PFSK-1 (cell line): ENCODE results near the gene NDUFA9.

Experiments
- FOXP2 ChIP-seq: optimal IDR thresholded peaks from 2 replicates; pipeline ENCODE3; 2011; ENCODE audit warnings: borderline replicate concordance, control low read depth, inconsistent platforms; ENCODE audit not compliant: insufficient read depth; ENCODE audit errors: extremely low read length, extremely low read depth
- POLR2AphosphoS5 ChIP-seq: IDR thresholded peaks from 2 replicates; pipeline ENCODE4 v1.6.1; 2012; ENCODE audit warnings: low read depth, mild to moderate bottlenecking, control low read depth, low read length, moderate library complexity
- SIN3A ChIP-seq: IDR thresholded peaks from 2 replicates; pipeline ENCODE4 v1.6.1; 2012; ENCODE audit warnings: mild to moderate bottlenecking, low read length, moderate library complexity, borderline replicate concordance; ENCODE audit not compliant: insufficient read depth
- TAF1 ChIP-seq: IDR thresholded peaks from 2 replicates; pipeline ENCODE4 v1.6.1; 2012; ENCODE audit warnings: low read length, control low read depth, borderline replicate concordance; ENCODE audit not compliant: insufficient read depth
- TF ChIP-seq, protein P1 (sequence below), 2 experiments: IDR thresholded peaks; 2 replicates each; pipeline versions ENCODE4 v1.6.1 to v1.8.0; 2011 to 2012; ENCODE audit warnings: low read depth in 2 of 2, low read length in 2 of 2, control low read depth in 1 of 2, inconsistent platforms in 1 of 2, mild to moderate bottlenecking in 1 of 2, moderate library complexity in 1 of 2; ENCODE audit not compliant: insufficient read depth in 1 of 2

NDUFA9 gene

DNA sequence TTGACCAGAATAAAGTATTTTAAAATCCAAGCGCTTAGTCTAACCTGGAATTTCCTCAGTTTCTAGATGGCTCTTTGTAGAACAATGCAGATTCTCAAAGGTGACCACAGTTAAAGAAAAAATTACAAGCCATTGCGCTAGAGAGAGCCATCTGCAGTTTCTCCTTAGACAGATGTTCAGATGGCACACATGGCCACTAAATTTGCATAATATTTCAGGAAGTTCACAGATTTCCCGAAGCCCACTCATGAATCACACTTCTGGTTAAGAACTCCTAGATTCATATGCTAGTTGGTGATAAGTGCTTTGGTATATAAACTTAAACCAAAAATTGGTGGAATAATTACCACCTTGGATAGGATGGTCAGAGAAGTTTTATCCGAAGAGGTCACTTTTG, 812 bp upstream of the NDUFA9 start:
- no peak for TF ChIP-seq POLR2AphosphoS5
- no peak for TF ChIP-seq FOXP2
- TF ChIP-seq TAF1, result no peak
- TF ChIP-seq, protein P1, sequence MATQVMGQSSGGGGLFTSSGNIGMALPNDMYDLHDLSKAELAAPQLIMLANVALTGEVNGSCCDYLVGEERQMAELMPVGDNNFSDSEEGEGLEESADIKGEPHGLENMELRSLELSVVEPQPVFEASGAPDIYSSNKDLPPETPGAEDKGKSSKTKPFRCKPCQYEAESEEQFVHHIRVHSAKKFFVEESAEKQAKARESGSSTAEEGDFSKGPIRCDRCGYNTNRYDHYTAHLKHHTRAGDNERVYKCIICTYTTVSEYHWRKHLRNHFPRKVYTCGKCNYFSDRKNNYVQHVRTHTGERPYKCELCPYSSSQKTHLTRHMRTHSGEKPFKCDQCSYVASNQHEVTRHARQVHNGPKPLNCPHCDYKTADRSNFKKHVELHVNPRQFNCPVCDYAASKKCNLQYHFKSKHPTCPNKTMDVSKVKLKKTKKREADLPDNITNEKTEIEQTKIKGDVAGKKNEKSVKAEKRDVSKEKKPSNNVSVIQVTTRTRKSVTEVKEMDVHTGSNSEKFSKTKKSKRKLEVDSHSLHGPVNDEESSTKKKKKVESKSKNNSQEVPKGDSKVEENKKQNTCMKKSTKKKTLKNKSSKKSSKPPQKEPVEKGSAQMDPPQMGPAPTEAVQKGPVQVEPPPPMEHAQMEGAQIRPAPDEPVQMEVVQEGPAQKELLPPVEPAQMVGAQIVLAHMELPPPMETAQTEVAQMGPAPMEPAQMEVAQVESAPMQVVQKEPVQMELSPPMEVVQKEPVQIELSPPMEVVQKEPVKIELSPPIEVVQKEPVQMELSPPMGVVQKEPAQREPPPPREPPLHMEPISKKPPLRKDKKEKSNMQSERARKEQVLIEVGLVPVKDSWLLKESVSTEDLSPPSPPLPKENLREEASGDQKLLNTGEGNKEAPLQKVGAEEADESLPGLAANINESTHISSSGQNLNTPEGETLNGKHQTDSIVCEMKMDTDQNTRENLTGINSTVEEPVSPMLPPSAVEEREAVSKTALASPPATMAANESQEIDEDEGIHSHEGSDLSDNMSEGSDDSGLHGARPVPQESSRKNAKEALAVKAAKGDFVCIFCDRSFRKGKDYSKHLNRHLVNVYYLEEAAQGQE (IDR thresholded peaks at IDR 0.05; ENCODE audit: insufficient read depth in 1 of 2, low read depth in 2 of 2, low read length in 2 of 2), result no peak
- TF ChIP-seq SIN3A, result no peak

DNA sequence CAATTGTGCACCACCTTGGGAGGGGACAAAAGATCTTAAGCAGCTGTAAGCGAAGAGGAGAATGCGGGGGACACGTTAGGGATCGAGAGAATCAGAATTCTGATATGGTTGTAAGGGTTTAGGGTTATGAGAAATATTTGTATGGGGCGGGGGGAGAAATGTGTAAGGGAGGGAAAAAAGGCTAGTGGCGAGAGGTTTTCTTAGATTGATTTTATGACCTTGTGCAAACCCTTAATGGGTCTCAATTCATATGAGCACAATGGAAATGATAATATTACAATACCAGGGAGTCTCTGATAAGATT, 396 bp downstream of the NDUFA9 start:
- TF ChIP-seq SIN3A, result no peak
- no peak for TF ChIP-seq FOXP2
- no peak for TF ChIP-seq TAF1
- no peak for TF ChIP-seq POLR2AphosphoS5
- TF ChIP-seq, protein P1 (IDR thresholded peaks at IDR 0.05; ENCODE audit: insufficient read depth in 1 of 2, low read depth in 2 of 2, low read length in 2 of 2), result no peak

DNA sequence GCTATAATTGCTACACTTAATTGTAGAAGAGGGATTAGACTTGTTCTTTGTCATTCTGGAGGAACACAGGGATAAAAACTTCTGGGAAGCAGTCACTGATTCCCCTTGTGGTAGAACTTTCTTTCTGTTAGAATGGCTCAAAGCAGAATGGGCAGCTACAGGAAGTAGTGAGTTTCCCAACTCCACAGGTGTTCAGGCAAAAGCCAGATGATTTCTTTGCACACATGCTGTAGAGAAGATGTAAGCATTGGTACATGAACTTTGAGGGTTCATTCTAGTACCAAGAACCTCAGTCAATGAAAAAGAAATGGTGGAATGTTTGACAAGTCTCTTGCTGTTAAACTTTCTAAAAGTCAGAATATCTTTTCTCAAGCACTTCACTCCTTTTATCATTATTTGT, 4.3 kb downstream of the NDUFA9 start:
- no peak for TF ChIP-seq FOXP2
- no peak for TF ChIP-seq TAF1
- no peak for TF ChIP-seq SIN3A
- TF ChIP-seq, protein P1 (IDR thresholded peaks at IDR 0.05; ENCODE audit: insufficient read depth in 1 of 2, low read depth in 2 of 2, low read length in 2 of 2), result no peak
- no peak for TF ChIP-seq POLR2AphosphoS5

DNA sequence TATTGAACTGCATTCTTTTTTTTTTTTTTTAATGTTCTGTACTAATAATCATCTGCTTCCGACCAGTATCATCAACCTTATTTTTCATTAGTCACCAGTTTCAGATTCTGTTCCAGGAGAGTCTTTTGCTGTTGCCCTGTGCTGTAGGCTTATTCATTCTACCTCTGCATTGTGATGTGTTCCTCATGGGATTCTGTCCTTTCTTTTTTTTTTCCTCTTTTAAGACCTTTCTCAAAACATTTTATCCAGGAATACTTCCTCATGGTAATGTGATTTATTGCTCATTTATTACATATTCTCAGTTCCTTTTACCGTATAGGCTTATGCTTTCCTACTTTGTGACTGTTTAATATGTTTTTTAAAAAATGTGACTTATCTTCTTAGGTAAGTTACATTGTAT, 4.8 kb downstream of the NDUFA9 start:
- TF ChIP-seq FOXP2 (no peak), POLR2AphosphoS5 (no peak), SIN3A (no peak), TAF1 (no peak)
- TF ChIP-seq, protein P1 (IDR thresholded peaks at IDR 0.05; ENCODE audit: insufficient read depth in 1 of 2, low read depth in 2 of 2, low read length in 2 of 2), result no peak

DNA sequence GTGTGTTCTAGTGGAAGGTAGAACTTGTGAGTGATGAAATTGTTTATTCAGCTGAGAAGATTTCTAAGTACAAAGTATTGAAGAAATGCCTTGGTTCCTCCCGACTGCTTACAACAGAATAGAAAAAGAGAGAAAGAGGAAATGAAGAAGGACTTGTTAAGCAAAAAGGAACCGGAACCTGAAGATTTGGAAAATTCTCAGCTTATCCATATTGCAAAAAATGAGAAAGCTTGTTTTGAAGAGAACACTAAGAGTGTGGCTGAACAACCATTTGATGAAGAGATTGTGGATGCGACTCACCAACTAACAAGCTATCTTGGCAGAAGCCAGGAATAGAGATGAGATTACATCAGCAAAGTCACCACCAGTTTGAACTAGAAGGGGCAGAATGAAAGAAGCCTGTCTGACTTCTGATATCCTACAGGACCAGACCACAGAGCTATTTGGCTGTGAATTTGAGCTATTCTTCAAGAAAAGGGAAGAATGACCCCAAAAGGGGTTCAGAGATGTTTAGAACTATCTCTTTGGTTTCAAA, 15.1 kb downstream of the NDUFA9 start:
- TF ChIP-seq POLR2AphosphoS5, result no peak
- TF ChIP-seq, protein P1 (IDR thresholded peaks at IDR 0.05; ENCODE audit: insufficient read depth in 1 of 2, low read depth in 2 of 2, low read length in 2 of 2), result no peak
- TF ChIP-seq TAF1, result no peak
- TF ChIP-seq SIN3A, result no peak
- no peak for TF ChIP-seq FOXP2
